SJSA1 (cell line): ENCODE data around the gene SULT4A1. TPM values are rescaled to one million over a fixed set of nuclear protein-coding genes. Genes with fewer than 3 reads are reported as not detected.
"Not testable (repeated sequence)": the region's sequence is repeated elsewhere in the genome, so short reads cannot be mapped to it uniquely, and the experiment has no call there.

Source experiments
- DNase-seq, 2 experiments: peaks; one replicate each; pipeline ENCODE4 v3.0.0-alpha.2; 2015 to 2020; ENCODE audit warnings: low spot score in 2 of 2, low read depth in 1 of 2
- H3K27ac ChIP-seq: fragments of 250-450 bp; sonication (Bioruptor Pico); 2 replicates; pipeline ENCODE4 v1.5.1; 2020; ENCODE audit warnings: mild to moderate bottlenecking, moderate library complexity
- H3K27me3 ChIP-seq: fragments of 250-450 bp; sonication (Bioruptor Pico); replicated peaks from 2 replicates; pipeline ENCODE4 v1.5.1; 2020; ENCODE audit warnings: mild to moderate bottlenecking, moderate library complexity
- H3K36me3 ChIP-seq: fragments of 250-450 bp; sonication (Bioruptor Pico); 2 replicates; pipeline ENCODE4 v1.5.1; 2020; ENCODE audit warnings: mild to moderate bottlenecking
- H3K4me1 ChIP-seq: fragments of 250-450 bp; sonication (Bioruptor Pico); replicated peaks from 2 replicates; pipeline ENCODE4 v1.6.1; 2021; ENCODE audit warnings: mild to moderate bottlenecking
- H3K4me3 ChIP-seq: fragments of 250-450 bp; sonication (Bioruptor Pico); 2 replicates; pipeline ENCODE4 v1.5.1; 2020; ENCODE audit warnings: mild to moderate bottlenecking
- H3K9me3 ChIP-seq: fragments of 250-450 bp; sonication (Bioruptor Pico); replicated peaks from 2 replicates; pipeline ENCODE4 v1.5.1; 2020; ENCODE audit warnings: mild to moderate bottlenecking
- total RNA-seq: library from RNA; depleted of rRNA; stranded (reverse); fragments of >200 nt; shearing (Covaris generic); gene quantifications from 2 replicates; pipeline ENCODE4 v1.2.3, GENCODE V29; 2014

The SULT4A1 gene
- total RNA-seq, 1 experiment from 2014 or later: not detected

- Histone ChIP-seq H3K9me3 (no peaks in the 10 kb centered on the region), H3K27me3 (peaks cover 3% of the 10 kb centered on the region; the same call in 1 of the 2 replicates), H3K4me3 (no peak overlapping the region), H3K36me3 (no peaks in the 10 kb centered on the region), H3K4me1 (no peaks in the 10 kb centered on the region), H3K27ac (no peak overlapping the region)
- peak; percentile 47 to 64 for DNase-seq
These were observed 20.8 kb upstream of the SULT4A1 start for GRCh38 chr22:43883012-43883661.

- Histone ChIP-seq H3K9me3 (no peaks in the 10 kb centered on the region), H3K27me3 (peaks cover 3% of the 10 kb centered on the region; the same call in 1 of the 2 replicates), H3K4me1 (no peaks in the 10 kb centered on the region), H3K4me3 (no peak overlapping the region), H3K36me3 (no peaks in the 10 kb centered on the region), H3K27ac (no peak overlapping the region)
- DNase-seq: no peak
These were observed 19.9 kb upstream of the SULT4A1 start for GRCh38 chr22:43882122-43882767.

- Histone ChIP-seq H3K36me3 (no peaks in the 10 kb centered on the region), H3K4me3 (no peak overlapping the region), H3K4me1 (no peaks in the 10 kb centered on the region), H3K27ac (no peak overlapping the region), H3K9me3 (no peaks in the 10 kb centered on the region; the same call in 1 of the 2 replicates), H3K27me3 (no peaks in the 10 kb centered on the region; the same call in none of the 2 replicates)
- DNase-seq: no peak
These were observed 19.1 kb upstream of the SULT4A1 start for GRCh38 chr22:43881091-43882061.

GRCh38 chr22:43880541-43880991 lies 18.3 kb upstream of the SULT4A1 start:
- no peak overlapping the region for H3K4me3 ChIP-seq
- DNase-seq: no peak
- no peaks in the 10 kb centered on the region; the same call in none of the 2 replicates for H3K27me3 ChIP-seq
- no peaks in the 10 kb centered on the region; the same call in 1 of the 2 replicates for H3K9me3 ChIP-seq
- no peaks in the 10 kb centered on the region for H3K36me3 ChIP-seq
- no peak overlapping the region for H3K27ac ChIP-seq
- no peaks in the 10 kb centered on the region for H3K4me1 ChIP-seq

GRCh38 chr22:43879901-43880540 lies 17.7 kb upstream of the SULT4A1 start:
- Histone ChIP-seq H3K36me3 (no peaks in the 10 kb centered on the region), H3K27ac (no peak overlapping the region), H3K27me3 (no peaks in the 10 kb centered on the region; the same call in 1 of the 2 replicates), H3K4me3 (no peak overlapping the region), H3K9me3 (no peaks in the 10 kb centered on the region; the same call in 1 of the 2 replicates), H3K4me1 (no peaks in the 10 kb centered on the region)
- DNase-seq: no peak

GRCh38 chr22:43878831-43879550 lies 16.7 kb upstream of the SULT4A1 start:
- H3K27me3 ChIP-seq: no peaks in the 10 kb centered on the region; the same call in 1 of the 2 replicates
- no peaks in the 10 kb centered on the region; the same call in 1 of the 2 replicates for H3K9me3 ChIP-seq
- no peak overlapping the region for H3K4me3 ChIP-seq
- no peak for DNase-seq
- no peaks in the 10 kb centered on the region for H3K4me1 ChIP-seq
- no peaks in the 10 kb centered on the region for H3K36me3 ChIP-seq
- no peak overlapping the region for H3K27ac ChIP-seq

GRCh38 chr22:43878079-43878795 lies 15.9 kb upstream of the SULT4A1 start:
- no peaks in the 10 kb centered on the region for H3K36me3 ChIP-seq
- no peak overlapping the region for H3K4me3 ChIP-seq
- H3K27me3 ChIP-seq: no peaks in the 10 kb centered on the region; the same call in 1 of the 2 replicates
- H3K4me1 ChIP-seq: no peaks in the 10 kb centered on the region
- no peak for DNase-seq
- no peak overlapping the region for H3K27ac ChIP-seq
- H3K9me3 ChIP-seq: no peaks in the 10 kb centered on the region; the same call in 1 of the 2 replicates

GRCh38 chr22:43876866-43877509 lies 14.7 kb upstream of the SULT4A1 start:
- H3K4me3 ChIP-seq: no peak overlapping the region
- H3K27ac ChIP-seq: no peak overlapping the region
- H3K36me3 ChIP-seq: no peaks in the 10 kb centered on the region

GRCh38 chr22:43869799-43870198 lies 7.5 kb upstream of the SULT4A1 start:
- H3K27me3 ChIP-seq: peaks cover 9% of the 10 kb centered on the region; the same call in 1 of the 2 replicates
- no peaks in the 10 kb centered on the region for H3K4me1 ChIP-seq
- no peak overlapping the region for H3K27ac ChIP-seq
- DNase-seq: no peak
- no peaks in the 10 kb centered on the region for H3K9me3 ChIP-seq
- H3K36me3 ChIP-seq: no peaks in the 10 kb centered on the region
- no peak overlapping the region for H3K4me3 ChIP-seq

More at GRCh38 chr22:43876866-43877509, 14.7 kb upstream of the SULT4A1 start:
- no peaks in the 10 kb centered on the region; the same call in 1 of the 2 replicates for H3K9me3 ChIP-seq
- DNase-seq: no peak
- no peaks in the 10 kb centered on the region; the same call in 1 of the 2 replicates for H3K27me3 ChIP-seq
- no peaks in the 10 kb centered on the region for H3K4me1 ChIP-seq

- not testable (repeated sequence) for H3K36me3 ChIP-seq, DNase-seq, H3K9me3 ChIP-seq, H3K4me3 ChIP-seq, H3K4me1 ChIP-seq, H3K27ac ChIP-seq
- H3K27me3 ChIP-seq: peaks cover 16% of the 10 kb centered on the region
These were observed 6.7 kb upstream of the SULT4A1 start for GRCh38 chr22:43869001-43869400.

- Histone ChIP-seq H3K4me3 (no peak overlapping the region), H3K27me3 (peaks cover 24% of the 10 kb centered on the region), H3K9me3 (no peaks in the 10 kb centered on the region), H3K27ac (no peak overlapping the region), H3K36me3 (no peaks in the 10 kb centered on the region), H3K4me1 (no peaks in the 10 kb centered on the region)
- peak in 1 of 2 experiments; percentile 52 for DNase-seq
These were observed 5.7 kb upstream of the SULT4A1 start for GRCh38 chr22:43867839-43868635.
